PFSK-1 (cell line): ENCODE measurements around the gene COPS3.

Source experiments
- POLR2AphosphoS5 ChIP-seq: IDR thresholded peaks from 2 replicates; pipeline ENCODE4 v1.6.1; 2012; ENCODE audit warnings: low read depth, mild to moderate bottlenecking, control low read depth, low read length, moderate library complexity
- SIN3A ChIP-seq: IDR thresholded peaks from 2 replicates; pipeline ENCODE4 v1.6.1; 2012; ENCODE audit warnings: mild to moderate bottlenecking, low read length, moderate library complexity, borderline replicate concordance; ENCODE audit not compliant: insufficient read depth
- TAF1 ChIP-seq: IDR thresholded peaks from 2 replicates; pipeline ENCODE4 v1.6.1; 2012; ENCODE audit warnings: low read length, control low read depth, borderline replicate concordance; ENCODE audit not compliant: insufficient read depth

GRCh38 chr17:17200831-17201230 is 80.2 kb downstream of the COPS3 start:
- TF ChIP-seq POLR2AphosphoS5 = no peak
- no peak for TF ChIP-seq SIN3A
- TF ChIP-seq TAF1 = no peak
